ENCODE data around the gene NRSN1. TPM values are rescaled to one million over a fixed set of nuclear protein-coding genes. Genes with fewer than 3 reads are reported as not detected.
"Not testable (repeated sequence)": the region's sequence is repeated elsewhere in the genome, so short reads cannot be mapped to it uniquely, and the experiment has no call there.

NRSN1 gene
- total RNA-seq, 2 experiments from 2014 or later: not detected

GRCh38 chr6:24113891-24114290 is 12.1 kb upstream of the NRSN1 start:
- ATAC-seq (no peak), DNase-seq (no peak)
- Mint-ChIP-seq H3K4me1 (no peaks in the 10 kb centered on the region), H3K9me3 (ENCODE audit: low read depth) (peaks cover 2% of the 10 kb centered on the region), H3K27me3 (no peaks in the 10 kb centered on the region), H3K27ac (no peak overlapping the region), H3K4me3 (no peak overlapping the region), H3K36me3 (no peaks in the 10 kb centered on the region)
- CTCF ChIA-PET: no interaction called here

- peaks cover 2% of the 10 kb centered on the region for H3K9me3 Mint-ChIP-seq (ENCODE audit: low read depth)
- no peak overlapping the region for H3K27ac Mint-ChIP-seq
- CTCF ChIA-PET: no interaction called here
- no peak for DNase-seq
- no peak overlapping the region for H3K4me3 Mint-ChIP-seq
- no peaks in the 10 kb centered on the region for H3K4me1 Mint-ChIP-seq
- no peaks in the 10 kb centered on the region for H3K27me3 Mint-ChIP-seq
- no peaks in the 10 kb centered on the region for H3K36me3 Mint-ChIP-seq
- ATAC-seq: no peak
These were observed 9.0 kb upstream of the NRSN1 start for GRCh38 chr6:24117021-24117420.

GRCh38 chr6:24122139-24122538 is 3.9 kb upstream of the NRSN1 start:
- H3K4me1 Mint-ChIP-seq: no peaks in the 10 kb centered on the region
- H3K4me3 Mint-ChIP-seq: no peak overlapping the region
- DNase-seq (no peak), ATAC-seq (no peak)
- H3K36me3 Mint-ChIP-seq: no peaks in the 10 kb centered on the region
- peaks cover 13% of the 10 kb centered on the region for H3K27me3 Mint-ChIP-seq
- CTCF ChIA-PET: no interaction called here
- H3K9me3 Mint-ChIP-seq (ENCODE audit: low read depth): no peaks in the 10 kb centered on the region
- H3K27ac Mint-ChIP-seq: no peak overlapping the region

GRCh38 chr6:24126586-24127192 is 674 bp downstream of the NRSN1 start:
- Mint-ChIP-seq H3K4me1 (no peaks in the 10 kb centered on the region), H3K4me3 (no peak overlapping the region), H3K27me3 (peaks cover 13% of the 10 kb centered on the region), H3K36me3 (no peaks in the 10 kb centered on the region), H3K27ac (no peak overlapping the region), H3K9me3 (ENCODE audit: low read depth) (no peaks in the 10 kb centered on the region)
- ATAC-seq: no peak
- CTCF ChIA-PET: no interaction called here
- peak; percentile 42 for DNase-seq

- Mint-ChIP-seq H3K4me1 (no peaks in the 10 kb centered on the region), H3K36me3 (no peaks in the 10 kb centered on the region), H3K9me3 (ENCODE audit: low read depth) (no peaks in the 10 kb centered on the region), H3K27ac (no peak overlapping the region), H3K4me3 (no peak overlapping the region), H3K27me3 (peaks cover 13% of the 10 kb centered on the region)
- ATAC-seq (no peak), DNase-seq (no peak)
- CTCF ChIA-PET: no interaction called here
These were observed 1.3 kb downstream of the NRSN1 start for GRCh38 chr6:24127316-24127715.

- Mint-ChIP-seq H3K36me3 (no peaks in the 10 kb centered on the region), H3K9me3 (ENCODE audit: low read depth) (no peaks in the 10 kb centered on the region), H3K27ac (no peak overlapping the region), H3K4me1 (no peaks in the 10 kb centered on the region), H3K4me3 (no peak overlapping the region), H3K27me3 (peaks cover 2% of the 10 kb centered on the region)
- DNase-seq: no peak
- CTCF ChIA-PET: no interaction called here
- no peak for ATAC-seq
These were observed 5.7 kb downstream of the NRSN1 start for GRCh38 chr6:24131751-24132150.

GRCh38 chr6:24139080-24139479 is 13.1 kb downstream of the NRSN1 start:
- DNase-seq (no peak), ATAC-seq (no peak)
- no peak overlapping the region for H3K27ac Mint-ChIP-seq
- no peaks in the 10 kb centered on the region for H3K9me3 Mint-ChIP-seq (ENCODE audit: low read depth)
- H3K27me3 Mint-ChIP-seq: no peaks in the 10 kb centered on the region
- H3K4me1 Mint-ChIP-seq: no peaks in the 10 kb centered on the region
- no peaks in the 10 kb centered on the region for H3K36me3 Mint-ChIP-seq
- no peak overlapping the region for H3K4me3 Mint-ChIP-seq
- CTCF ChIA-PET: no interaction called here

- H3K36me3 Mint-ChIP-seq: no peaks in the 10 kb centered on the region
- CTCF ChIA-PET: no interaction called here
- H3K27ac Mint-ChIP-seq: no peak overlapping the region
- H3K4me1 Mint-ChIP-seq: no peaks in the 10 kb centered on the region
- DNase-seq: no peak
- H3K27me3 Mint-ChIP-seq: no peaks in the 10 kb centered on the region
- no peak for ATAC-seq
- H3K4me3 Mint-ChIP-seq: no peak overlapping the region
- H3K9me3 Mint-ChIP-seq (ENCODE audit: low read depth): no peaks in the 10 kb centered on the region
These were observed 13.6 kb downstream of the NRSN1 start for GRCh38 chr6:24139639-24140038.

GRCh38 chr6:24140591-24140990 is 14.6 kb downstream of the NRSN1 start:
- no peaks in the 10 kb centered on the region for H3K4me1 Mint-ChIP-seq
- H3K9me3 Mint-ChIP-seq (ENCODE audit: low read depth): no peaks in the 10 kb centered on the region
- CTCF ChIA-PET: no interaction called here
- H3K27ac Mint-ChIP-seq: no peak overlapping the region
- no peak overlapping the region for H3K4me3 Mint-ChIP-seq
- no peaks in the 10 kb centered on the region for H3K36me3 Mint-ChIP-seq
- no peak for ATAC-seq
- H3K27me3 Mint-ChIP-seq: no peaks in the 10 kb centered on the region
- DNase-seq: no peak

GRCh38 chr6:24142733-24143132 is 16.7 kb downstream of the NRSN1 start:
- H3K4me3 Mint-ChIP-seq; CTCF ChIA-PET; ATAC-seq; H3K9me3 Mint-ChIP-seq (ENCODE audit: low read depth); H3K4me1 Mint-ChIP-seq; H3K36me3 Mint-ChIP-seq; H3K27me3 Mint-ChIP-seq; DNase-seq; H3K27ac Mint-ChIP-seq: not testable (repeated sequence)

GRCh38 chr6:24145690-24146131 is 19.7 kb downstream of the NRSN1 start:
- CTCF ChIA-PET: no interaction called here
- no peak overlapping the region for H3K27ac Mint-ChIP-seq
- no peaks in the 10 kb centered on the region for H3K36me3 Mint-ChIP-seq

GRCh38 chr6:24146871-24147270 is 20.9 kb downstream of the NRSN1 start:
- no peak for ATAC-seq
- Mint-ChIP-seq H3K27me3 (no peaks in the 10 kb centered on the region), H3K36me3 (no peaks in the 10 kb centered on the region), H3K4me1 (no peaks in the 10 kb centered on the region), H3K9me3 (ENCODE audit: low read depth) (no peaks in the 10 kb centered on the region), H3K4me3 (no peak overlapping the region), H3K27ac (no peak overlapping the region)
- CTCF ChIA-PET: interaction anchor here (0.6 kb wide), 1 partner anchor 17 kb away, joined by 3 read pairs; no protein-coding TSS in a partner anchor
- DNase-seq: no peak

More at GRCh38 chr6:24145690-24146131, 19.7 kb downstream of the NRSN1 start:
- no peaks in the 10 kb centered on the region for H3K27me3 Mint-ChIP-seq
- H3K9me3 Mint-ChIP-seq (ENCODE audit: low read depth): no peaks in the 10 kb centered on the region
- no peaks in the 10 kb centered on the region for H3K4me1 Mint-ChIP-seq
- ATAC-seq (no peak), DNase-seq (no peak)
- H3K4me3 Mint-ChIP-seq: no peak overlapping the region

- Mint-ChIP-seq H3K4me3 (no peak overlapping the region), H3K9me3 (ENCODE audit: low read depth) (no peaks in the 10 kb centered on the region), H3K27me3 (no peaks in the 10 kb centered on the region), H3K36me3 (no peaks in the 10 kb centered on the region), H3K27ac (no peak overlapping the region), H3K4me1 (no peaks in the 10 kb centered on the region)
- DNase-seq (no peak), ATAC-seq (no peak)
- CTCF ChIA-PET: interaction anchor here (0.6 to 0.7 kb wide), 2 partner anchors 18 to 618 kb away, joined by 3 read pairs; no protein-coding TSS in a partner anchor
These were observed 21.6 kb downstream of the NRSN1 start for GRCh38 chr6:24147511-24148153.

- Mint-ChIP-seq H3K27me3 (no peaks in the 10 kb centered on the region), H3K27ac (no peak overlapping the region), H3K4me1 (no peaks in the 10 kb centered on the region), H3K4me3 (no peak overlapping the region), H3K9me3 (ENCODE audit: low read depth) (no peaks in the 10 kb centered on the region), H3K36me3 (no peaks in the 10 kb centered on the region)
- CTCF ChIA-PET: no interaction called here
- ATAC-seq (no peak), DNase-seq (no peak)
These were observed 22.1 kb downstream of the NRSN1 start for GRCh38 chr6:24148154-24148570.

Data from activated CD8-positive, alpha-beta memory T cell treated with anti-CD3 and anti-CD28 coated beads, Interleukin-2, amount 10 ng/mL, durations not matched to agents 7 days and 5 days (primary cell).